Cardiac fibroblast (primary cell): ENCODE data around the gene VAC14.

ENCODE experiments used
- DNase-seq, 2 donors: peaks; one replicate each; pipeline versions ENCODE4 v3.0.0 to v3.0.0-alpha.2; 2010; ENCODE audit warnings: low read depth in 2 of 2
- H3K4me3 ChIP-seq, 2 donors: replicated peaks in 1 of 2; 1 replicate in 1 of 2; 2 replicates in 1 of 2; pipeline ENCODE4 v1.5.1; 2011; ENCODE audit warnings: low read depth in 2 of 2, low read length in 2 of 2, mild to moderate bottlenecking in 2 of 2, moderate library complexity in 1 of 2
- TF ChIP-seq, protein P1 (sequence below): IDR thresholded peaks from one replicate; pipeline ENCODE4 v1.5.1; 2011; ENCODE audit warnings: low read depth, mild to moderate bottlenecking, low read length, inconsistent platforms

The VAC14 gene

DNA sequence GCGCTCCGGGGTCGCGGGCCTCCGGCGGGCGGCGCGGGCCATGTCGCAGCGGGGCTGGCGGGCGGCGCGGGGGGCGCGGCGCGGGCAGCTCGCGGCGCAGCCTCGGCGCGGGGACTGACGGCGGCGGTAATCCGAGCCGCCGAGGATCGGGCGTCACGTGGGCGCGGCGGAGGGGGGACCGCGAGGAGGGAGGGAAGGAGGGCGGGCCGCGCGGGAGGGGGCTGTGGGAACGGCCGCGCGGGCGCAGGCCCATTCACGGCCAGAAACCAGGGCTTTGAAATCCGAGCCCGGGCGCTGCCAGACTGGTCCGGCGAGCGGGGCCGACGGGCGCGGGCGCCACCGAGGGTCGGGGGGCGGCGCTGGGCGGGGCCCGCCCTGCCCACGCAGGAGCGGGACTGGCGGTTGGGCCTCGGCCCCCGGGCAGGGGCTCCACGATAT is 115.0 kb downstream of the VAC14 start, which contains the start of gene MTSS2:
TSS of gene MTSS2 (minus strand) at position 116 of the 438 bp plus-strand sequence. CDS start 262 bp downstream, outside the sequence.
- DNase-seq: peak; percentile 71 to 92
- peak within 1 kb of the TSS; percentile 80 to 84 for H3K4me3 ChIP-seq
- TF ChIP-seq, protein P1, sequence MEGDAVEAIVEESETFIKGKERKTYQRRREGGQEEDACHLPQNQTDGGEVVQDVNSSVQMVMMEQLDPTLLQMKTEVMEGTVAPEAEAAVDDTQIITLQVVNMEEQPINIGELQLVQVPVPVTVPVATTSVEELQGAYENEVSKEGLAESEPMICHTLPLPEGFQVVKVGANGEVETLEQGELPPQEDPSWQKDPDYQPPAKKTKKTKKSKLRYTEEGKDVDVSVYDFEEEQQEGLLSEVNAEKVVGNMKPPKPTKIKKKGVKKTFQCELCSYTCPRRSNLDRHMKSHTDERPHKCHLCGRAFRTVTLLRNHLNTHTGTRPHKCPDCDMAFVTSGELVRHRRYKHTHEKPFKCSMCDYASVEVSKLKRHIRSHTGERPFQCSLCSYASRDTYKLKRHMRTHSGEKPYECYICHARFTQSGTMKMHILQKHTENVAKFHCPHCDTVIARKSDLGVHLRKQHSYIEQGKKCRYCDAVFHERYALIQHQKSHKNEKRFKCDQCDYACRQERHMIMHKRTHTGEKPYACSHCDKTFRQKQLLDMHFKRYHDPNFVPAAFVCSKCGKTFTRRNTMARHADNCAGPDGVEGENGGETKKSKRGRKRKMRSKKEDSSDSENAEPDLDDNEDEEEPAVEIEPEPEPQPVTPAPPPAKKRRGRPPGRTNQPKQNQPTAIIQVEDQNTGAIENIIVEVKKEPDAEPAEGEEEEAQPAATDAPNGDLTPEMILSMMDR: no peak

DNA sequence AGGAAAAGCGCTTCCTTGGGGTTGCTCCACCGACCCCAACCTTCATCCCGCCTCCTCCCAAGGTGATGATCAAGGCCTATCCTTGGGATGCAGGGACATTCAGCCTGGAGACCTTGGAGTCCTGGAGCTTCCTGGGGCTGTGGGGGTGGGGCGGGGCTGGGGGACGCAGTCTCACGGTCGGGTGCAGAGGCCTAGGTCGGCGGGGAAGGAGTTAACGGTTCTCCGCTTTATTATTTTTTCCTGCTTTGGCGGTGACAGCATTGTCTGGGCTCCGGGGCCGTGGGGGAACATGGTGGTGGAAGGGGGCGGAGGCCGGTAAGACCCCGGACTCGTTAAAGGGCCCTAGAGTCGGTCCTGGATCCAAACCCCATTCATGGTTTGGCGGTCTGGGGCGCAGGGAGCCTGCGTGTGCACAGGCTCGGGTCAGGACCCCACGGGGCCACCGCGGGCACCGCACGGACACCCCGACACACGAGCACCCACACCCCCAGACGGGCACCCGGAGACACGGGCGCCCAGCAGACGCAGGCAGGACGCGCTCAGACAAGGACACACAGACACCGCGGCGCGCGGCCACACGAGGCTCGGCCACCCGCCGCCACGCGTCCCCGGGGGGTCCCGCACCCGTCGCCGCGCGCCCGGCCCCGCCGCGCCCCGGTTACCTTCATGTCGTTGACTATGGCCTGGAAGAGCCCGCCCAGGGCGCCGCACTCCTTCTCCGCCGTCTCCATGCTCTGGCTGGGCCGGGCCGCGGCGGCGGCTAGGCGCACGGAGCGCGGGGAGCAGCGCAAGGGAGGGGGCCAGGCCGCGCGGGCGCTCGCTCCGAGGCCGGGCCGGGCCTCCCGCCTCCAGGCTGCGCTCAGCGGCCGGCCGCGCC is 115.7 kb downstream of the VAC14 start:
- peak overlapping the region; percentile 80 to 84 for H3K4me3 ChIP-seq
- TF ChIP-seq, protein P1: no peak

DNA sequence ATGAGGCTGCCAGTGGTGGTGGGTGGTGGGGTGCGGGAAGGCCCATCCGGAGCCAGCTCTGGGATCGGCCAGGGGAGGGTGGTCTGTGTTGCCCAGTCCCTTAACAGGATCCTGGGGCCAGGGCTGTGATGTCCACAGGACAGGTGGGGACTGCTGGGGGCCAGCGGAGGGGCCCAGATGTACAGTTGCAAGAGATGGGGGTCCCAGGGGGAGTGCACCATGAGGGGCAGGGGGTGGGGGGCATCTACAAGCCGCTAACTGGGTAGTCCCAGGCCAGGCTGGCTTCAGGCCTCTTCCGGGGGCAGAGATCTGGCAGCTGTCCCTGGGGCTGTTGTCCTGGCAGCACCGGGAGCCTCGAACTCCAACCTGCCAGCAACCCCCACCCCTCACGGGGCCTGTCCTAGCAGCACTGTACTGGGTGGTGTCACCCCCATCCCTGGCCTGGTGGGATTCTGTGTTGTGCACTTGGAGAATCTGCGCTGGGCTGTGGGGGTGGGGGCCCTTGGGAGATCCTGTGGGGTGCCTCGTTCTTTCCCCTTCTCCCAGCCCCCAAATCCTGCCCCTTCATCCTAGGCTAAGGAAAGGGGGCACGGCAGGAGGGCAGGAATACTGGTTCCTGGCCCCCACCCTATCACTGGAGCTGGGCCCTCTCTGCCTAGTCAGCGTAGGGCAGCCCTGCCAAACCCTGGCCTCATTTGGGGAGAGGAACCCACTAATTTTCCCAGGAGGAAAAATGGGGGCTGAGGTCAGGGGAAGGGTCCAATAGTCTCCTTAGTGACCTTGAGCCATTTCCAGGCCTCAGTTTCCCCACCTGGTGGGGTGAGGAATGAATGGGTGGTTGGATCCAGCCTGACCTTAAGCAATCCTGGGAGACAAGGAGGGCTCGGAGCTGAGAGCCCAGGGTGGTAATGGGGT is 116.6 kb downstream of the VAC14 start:
- DNase-seq: no peak
- TF ChIP-seq, protein P1: no peak
- H3K4me3 ChIP-seq: peak overlapping the region; percentile 80 to 84

More for the DNA sequence above, 115.7 kb downstream of the VAC14 start:
- DNase-seq: no peak

DNA sequence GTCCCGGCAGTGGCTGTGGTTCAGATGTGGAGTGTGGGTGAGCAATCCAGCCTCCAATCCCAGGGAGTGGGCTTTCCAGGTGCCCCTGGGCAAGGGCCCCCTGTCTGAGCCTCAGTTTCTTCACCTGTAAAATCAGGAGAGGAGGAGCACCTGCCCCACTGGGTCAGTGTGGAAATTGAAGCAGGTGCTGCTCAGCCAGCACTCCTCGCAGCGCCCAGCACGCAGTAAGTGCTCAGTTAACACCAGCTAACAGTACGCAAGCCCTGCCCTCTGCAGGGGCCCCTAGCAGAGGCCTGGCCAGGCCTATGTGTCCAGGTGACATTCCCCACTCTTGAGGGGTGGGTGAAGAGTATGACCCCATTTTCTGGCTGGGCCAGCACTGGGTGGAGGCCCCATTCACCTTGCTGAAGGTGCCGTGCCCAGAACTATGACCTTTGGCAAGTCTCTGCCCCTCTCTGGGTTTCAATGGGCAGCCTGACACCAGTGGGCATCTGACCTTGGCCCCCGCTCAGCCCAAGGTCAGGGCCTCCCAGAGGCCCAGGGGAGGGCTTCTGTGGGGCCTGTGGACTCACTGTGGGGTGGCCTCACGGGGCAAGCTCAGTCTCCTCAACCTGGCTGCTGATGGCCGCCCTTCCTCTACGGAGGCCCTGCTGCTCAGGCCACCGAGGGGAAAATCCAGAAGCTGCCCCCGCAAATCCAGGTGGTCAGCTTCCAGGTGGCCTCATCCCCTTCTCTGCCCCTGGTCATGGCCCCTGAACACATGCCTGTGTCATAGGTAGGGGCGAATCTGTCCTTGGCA is 117.6 kb downstream of the VAC14 start:
- TF ChIP-seq, protein P1: no peak
- H3K4me3 ChIP-seq: no peak overlapping the region
- DNase-seq: no peak

DNA sequence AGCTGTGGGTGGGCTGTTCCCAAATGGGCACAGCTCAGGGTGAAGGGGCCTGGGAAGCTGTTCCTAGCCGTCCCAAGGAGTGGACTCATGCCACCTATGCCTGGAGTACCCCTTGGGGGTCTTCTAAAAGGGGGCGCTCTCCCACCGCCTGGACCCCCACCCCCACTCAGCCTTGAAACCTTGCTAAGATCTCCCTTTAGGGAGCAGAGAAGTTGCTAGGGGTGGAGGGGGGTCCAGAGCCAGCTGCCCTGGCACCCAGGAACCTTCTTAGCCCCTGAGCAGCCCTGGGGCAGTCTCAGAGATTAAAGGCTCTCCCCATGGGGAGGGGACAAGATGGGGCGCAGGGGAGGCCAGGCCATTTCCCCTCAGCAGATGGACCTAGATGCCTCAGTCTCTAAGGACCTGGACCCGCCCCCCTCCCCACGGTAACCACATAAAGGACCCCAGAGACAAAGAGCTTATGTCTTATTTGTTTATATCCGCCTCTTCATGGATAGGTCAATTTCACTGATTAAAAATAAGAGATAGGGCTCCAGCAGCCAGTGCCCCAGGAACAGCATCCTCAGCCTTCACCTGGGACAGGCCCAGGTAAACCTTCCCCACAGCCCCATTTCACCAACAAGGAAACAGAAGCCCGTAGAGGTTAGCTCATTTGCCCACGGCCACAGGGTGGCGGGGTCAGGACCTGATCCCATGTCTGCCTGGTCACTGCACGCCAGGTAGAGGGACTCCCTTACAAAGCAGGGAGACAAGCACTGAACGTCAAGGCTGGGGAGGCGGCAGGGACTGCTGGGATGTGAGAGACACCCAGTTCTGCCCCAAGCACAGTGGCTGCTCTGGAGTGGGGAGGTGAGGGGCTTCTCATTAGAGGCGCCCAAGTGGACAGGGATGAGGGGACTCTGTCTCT is 118.5 kb downstream of the VAC14 start:
- H3K4me3 ChIP-seq: no peak overlapping the region
- no peak for DNase-seq

More for the DNA sequence above, 118.5 kb downstream of the VAC14 start:
- TF ChIP-seq, protein P1: no peak
